T47D (cell line): Measurements from ENCODE around the gene PIKFYVE.
"Not testable (repeated sequence)": the region's sequence is repeated elsewhere in the genome, so short reads cannot be mapped to it uniquely, and the experiment has no call there.

ENCODE experiments used
- DNase-seq, 2 experiments: peaks; one replicate each; pipeline versions ENCODE4 v3.0.0 to v3.0.0-alpha.2; 2011 to 2012; ENCODE audit warnings: low read depth in 1 of 2, low spot score in 1 of 2
- JUND ChIP-seq: IDR thresholded peaks from 2 replicates; pipeline ENCODE4 v1.6.1; 2012; ENCODE audit warnings: low read depth
- in situ Hi-C: cut with HindIII; loops from 2 replicates; pipeline ENCODE4 v1.10.0; 2016; ENCODE audit warnings: low sequenced_read_pairs, low pct_unique_long_range_greater_than_20kb

Gene PIKFYVE

GRCh38 chr2:208334230-208334629 lies 68.2 kb downstream of the PIKFYVE start:
- DNase-seq, result no peak
- in situ Hi-C loops, result no loop called here

GRCh38 chr2:208346756-208347155 lies 80.7 kb downstream of the PIKFYVE start:
- no peak for DNase-seq
- TF ChIP-seq JUND, result no peak
- in situ Hi-C loops, result no loop called here

More at GRCh38 chr2:208334230-208334629, 68.2 kb downstream of the PIKFYVE start:
- no peak for TF ChIP-seq JUND

- DNase-seq, result no peak
- in situ Hi-C loops, result no loop called here
- no peak for TF ChIP-seq JUND
Measured at GRCh38 chr2:208350610-208351009, 84.6 kb downstream of the PIKFYVE start.

- DNase-seq, result no peak
- no peak for TF ChIP-seq JUND
- in situ Hi-C loops, result no loop called here
Measured at GRCh38 chr2:208352644-208353567, 86.9 kb downstream of the PIKFYVE start.

GRCh38 chr2:208354964-208355381 lies 88.9 kb downstream of the PIKFYVE start:
- TF ChIP-seq JUND, result no peak
- in situ Hi-C loops, result no loop called here
- DNase-seq, result no peak

GRCh38 chr2:208356420-208356819 lies 90.4 kb downstream of the PIKFYVE start:
- in situ Hi-C loops, DNase-seq: not testable (repeated sequence)

- no peak for DNase-seq
- in situ Hi-C loops, result no loop called here
- no peak for TF ChIP-seq JUND
Measured at GRCh38 chr2:208356846-208357574, 91.0 kb downstream of the PIKFYVE start.

GRCh38 chr2:208358758-208359631 lies 92.9 kb downstream of the PIKFYVE start:
- no peak for TF ChIP-seq JUND
- no peak for DNase-seq
- in situ Hi-C loops, result no loop called here

GRCh38 chr2:208359632-208359986 lies 93.6 kb downstream of the PIKFYVE start:
- no peak for DNase-seq
- in situ Hi-C loops, result no loop called here
- TF ChIP-seq JUND, result no peak

- in situ Hi-C loops, result no loop called here
- DNase-seq, result no peak
- TF ChIP-seq JUND, result no peak
Measured at GRCh38 chr2:208360259-208361076, 94.4 kb downstream of the PIKFYVE start.

GRCh38 chr2:208361077-208361441 lies 95.0 kb downstream of the PIKFYVE start:
- TF ChIP-seq JUND, result no peak
- in situ Hi-C loops, result no loop called here
- no peak for DNase-seq

- in situ Hi-C loops, result no loop called here
- no peak for DNase-seq
- no peak for TF ChIP-seq JUND
Measured at GRCh38 chr2:208363485-208363884, 97.4 kb downstream of the PIKFYVE start.
